ENCODE measurements around the gene RAMP2. TPM values are rescaled to one million over a fixed set of nuclear protein-coding genes. Genes with fewer than 3 reads are reported as not detected.
A peak's percentile ranks its signal among the peaks of the same experiment; 100 is the strongest.

The RAMP2 gene
- total RNA-seq, 1 experiment from 2014 or later, result 11.7 TPM

DNA sequence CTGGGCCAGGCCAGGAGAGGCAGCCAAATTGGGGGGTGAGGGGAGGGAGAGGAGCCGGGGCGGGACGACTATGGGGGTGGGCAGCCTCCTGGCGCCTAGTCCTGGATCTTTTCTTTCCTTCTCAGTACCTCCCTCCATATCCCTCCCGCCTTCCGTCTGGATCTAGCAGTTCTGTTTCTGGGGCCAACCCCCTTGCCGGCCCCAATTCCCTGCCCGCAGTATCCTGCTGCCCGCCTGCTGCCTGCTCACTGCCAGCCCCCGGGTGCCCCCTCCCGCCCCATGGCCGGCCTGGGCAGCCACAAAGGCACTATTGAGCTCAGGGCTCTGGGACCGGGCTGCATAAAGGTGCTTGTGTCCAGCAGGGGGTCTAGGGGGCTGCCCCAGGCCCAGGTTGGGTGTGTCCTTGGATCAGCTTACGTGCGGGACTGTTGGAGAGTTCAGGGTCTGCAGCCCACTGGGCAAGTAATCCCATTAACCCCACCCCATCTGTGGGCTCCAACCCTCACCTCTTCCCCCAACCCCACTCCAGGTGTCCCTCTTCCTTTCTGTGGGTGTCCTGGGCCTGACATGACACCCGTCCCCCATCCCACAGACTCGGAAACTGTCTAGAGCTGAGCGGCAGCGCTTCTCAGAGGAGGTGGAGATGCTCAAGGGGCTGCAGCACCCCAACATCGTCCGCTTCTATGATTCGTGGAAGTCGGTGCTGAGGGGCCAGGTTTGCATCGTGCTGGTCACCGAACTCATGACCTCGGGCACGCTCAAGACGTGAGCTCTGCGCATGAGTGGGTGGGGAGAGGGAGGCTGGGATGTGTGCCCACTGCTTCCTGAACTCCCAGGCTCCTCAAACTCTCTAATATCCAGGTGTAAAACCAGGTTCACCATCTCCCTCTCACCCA lies 21.4 kb downstream of the RAMP2 start:
- no peak overlapping the region for H2BK120ac ChIP-seq (ENCODE audit: low read depth, low read length, poor library complexity, severe bottlenecking)
- no peak overlapping the region for H3K56ac ChIP-seq (ENCODE audit: insufficient read length, low read depth, low read length)
- no peak overlapping the region for H4K8ac ChIP-seq (replicated peaks; ENCODE audit: insufficient read length, low read depth, low read length)
- H3K23ac ChIP-seq (ENCODE audit: insufficient read length, low read depth, low read length), result no peak overlapping the region
- no peaks in the 10 kb centered on the region for H3K4me1 ChIP-seq (ENCODE audit: insufficient read depth, low read length)
- H4K5ac ChIP-seq (ENCODE audit: insufficient read length, low read depth, low read length), result no peak overlapping the region
- no peaks in the 10 kb centered on the region for H3K79me2 ChIP-seq (ENCODE audit: insufficient read depth, low read length)
- no peak overlapping the region for H2BK5ac ChIP-seq (ENCODE audit: insufficient read length, low read length)
- H3K14ac ChIP-seq (ENCODE audit: insufficient read depth, low read length), result no peak overlapping the region; the same call in 1 of the 2 replicates
- no peak overlapping the region for H3T11ph ChIP-seq (ENCODE audit: low read length)
- no peaks in the 10 kb centered on the region for H3K9me3 ChIP-seq (ENCODE audit: control insufficient read depth, low read depth, low read length)
- no peak overlapping the region for H4K91ac ChIP-seq (ENCODE audit: insufficient read length, low read depth, low read length)
- H2BK12ac ChIP-seq (ENCODE audit: insufficient read length, low read depth, low read length), result no peak overlapping the region
- no peak overlapping the region for H2BK20ac ChIP-seq (ENCODE audit: low read depth, low read length, poor library complexity, severe bottlenecking)
- Mint-ChIP-seq H3K4me1 (peaks cover 21 to 22% of the 10 kb centered on the region in 2 experiments), H3K27ac (no peak overlapping the region; a peak in 1 of 7 replicates), H3K27me3 (ENCODE audit: low read depth) (peaks cover 28% of the 10 kb centered on the region), H3K4me3 (no peak overlapping the region), H3K36me3 (ENCODE audit: insufficient read depth in 1 of 3, low read depth in 3 of 3) (peaks cover 3 to 20% (median 19%) of the 10 kb centered on the region in 3 experiments), H3K9me3 (no peaks in the 10 kb centered on the region)
- no peaks in the 10 kb centered on the region for H3K79me1 ChIP-seq (ENCODE audit: insufficient read depth, low read depth, low read length, poor library complexity, severe bottlenecking)
- no peak overlapping the region for H2AFZ ChIP-seq (ENCODE audit: low read length)
- H2BK15ac ChIP-seq (ENCODE audit: low read depth, low read length), result no peak overlapping the region
- no peak overlapping the region for H2AK5ac ChIP-seq (ENCODE audit: insufficient read length, low read length)
- H3K4ac ChIP-seq (ENCODE audit: low read depth, low read length), result no peak overlapping the region
- peak; percentile 41 for DNase-seq
- H3K4me2 ChIP-seq (ENCODE audit: insufficient read depth, insufficient read length, low read length), result no peak overlapping the region
- H3K27ac ChIP-seq (ENCODE audit: insufficient read length, low read depth, low read length), result no peak overlapping the region
- H3K27me3 ChIP-seq (ENCODE audit: insufficient read depth, low read length), result peaks cover 10% of the 10 kb centered on the region; the same call in 1 of the 2 replicates
- no peak overlapping the region for H3K18ac ChIP-seq (ENCODE audit: insufficient read length, low read depth, low read length)
- WGBS (ENCODE audit: extremely low coverage, insufficient read length, low lambda C conversion rate), result no CpG with 5 or more reads among the region's 29 CpGs
- H3K9ac ChIP-seq (ENCODE audit: extremely low read depth, insufficient read length, low read length), result no peak overlapping the region
- TF ChIP-seq, protein P1, sequence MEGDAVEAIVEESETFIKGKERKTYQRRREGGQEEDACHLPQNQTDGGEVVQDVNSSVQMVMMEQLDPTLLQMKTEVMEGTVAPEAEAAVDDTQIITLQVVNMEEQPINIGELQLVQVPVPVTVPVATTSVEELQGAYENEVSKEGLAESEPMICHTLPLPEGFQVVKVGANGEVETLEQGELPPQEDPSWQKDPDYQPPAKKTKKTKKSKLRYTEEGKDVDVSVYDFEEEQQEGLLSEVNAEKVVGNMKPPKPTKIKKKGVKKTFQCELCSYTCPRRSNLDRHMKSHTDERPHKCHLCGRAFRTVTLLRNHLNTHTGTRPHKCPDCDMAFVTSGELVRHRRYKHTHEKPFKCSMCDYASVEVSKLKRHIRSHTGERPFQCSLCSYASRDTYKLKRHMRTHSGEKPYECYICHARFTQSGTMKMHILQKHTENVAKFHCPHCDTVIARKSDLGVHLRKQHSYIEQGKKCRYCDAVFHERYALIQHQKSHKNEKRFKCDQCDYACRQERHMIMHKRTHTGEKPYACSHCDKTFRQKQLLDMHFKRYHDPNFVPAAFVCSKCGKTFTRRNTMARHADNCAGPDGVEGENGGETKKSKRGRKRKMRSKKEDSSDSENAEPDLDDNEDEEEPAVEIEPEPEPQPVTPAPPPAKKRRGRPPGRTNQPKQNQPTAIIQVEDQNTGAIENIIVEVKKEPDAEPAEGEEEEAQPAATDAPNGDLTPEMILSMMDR (conservative IDR thresholded peaks at IDR 0.05), result no peak
- peaks cover 8% of the 10 kb centered on the region for H3K23me2 ChIP-seq (ENCODE audit: insufficient read length, low read depth, low read length, poor library complexity, severe bottlenecking)
- no peaks in the 10 kb centered on the region for H4K20me1 ChIP-seq (ENCODE audit: control insufficient read depth, insufficient read depth, insufficient read length)

All from H9 (cell line).